IPS-15b (cell line): ENCODE data around the gene SH3BP1.

ENCODE experiments used
- H3K27me3 ChIP-seq: one replicate; pipeline ENCODE4 v1.6.1; 2013; ENCODE audit warnings: low read length; ENCODE audit not compliant: control insufficient read depth, insufficient read depth
- H3K36me3 ChIP-seq: one replicate; pipeline ENCODE4 v1.6.1; 2013; ENCODE audit warnings: low read length; ENCODE audit not compliant: control insufficient read depth, insufficient read depth
- H3K4me1 ChIP-seq: one replicate; pipeline ENCODE4 v1.6.1; 2013; ENCODE audit warnings: mild to moderate bottlenecking, low read length; ENCODE audit not compliant: control insufficient read depth, insufficient read depth
- H3K4me3 ChIP-seq: one replicate; pipeline ENCODE4 v1.5.1; 2013; ENCODE audit warnings: low read depth, low read length
- H3K9ac ChIP-seq: one replicate; pipeline ENCODE4 v1.6.1; 2013; ENCODE audit warnings: low read depth, mild to moderate bottlenecking, low read length
- H3K9me3 ChIP-seq: one replicate; pipeline ENCODE4 v1.6.1; 2013; ENCODE audit warnings: mild to moderate bottlenecking, low read length; ENCODE audit not compliant: control insufficient read depth, insufficient read depth

SH3BP1 gene

GRCh38 chr22:37638391-37639069 lies 939 bp upstream of the SH3BP1 start:
- H3K9ac ChIP-seq = no peak overlapping the region
- peaks cover 18% of the 10 kb centered on the region for H3K4me1 ChIP-seq
- peak overlapping the region; percentile 69 for H3K4me3 ChIP-seq
- peaks cover 9% of the 10 kb centered on the region for H3K36me3 ChIP-seq
- no peaks in the 10 kb centered on the region for H3K27me3 ChIP-seq
- H3K9me3 ChIP-seq = no peaks in the 10 kb centered on the region

GRCh38 chr22:37639771-37640590 lies 512 bp downstream of the SH3BP1 start:
- Histone ChIP-seq H3K9me3 (no peaks in the 10 kb centered on the region), H3K9ac (peak overlapping the region; percentile 70), H3K36me3 (peaks cover 18% of the 10 kb centered on the region), H3K4me1 (peaks cover 11% of the 10 kb centered on the region), H3K27me3 (no peaks in the 10 kb centered on the region), H3K4me3 (peak overlapping the region; percentile 88)

GRCh38 chr22:37640591-37641560 lies 1.4 kb downstream of the SH3BP1 start:
- Histone ChIP-seq H3K4me3 (peak overlapping the region; percentile 88), H3K9ac (peak overlapping the region; percentile 65), H3K4me1 (peaks cover 11% of the 10 kb centered on the region), H3K9me3 (no peaks in the 10 kb centered on the region), H3K27me3 (no peaks in the 10 kb centered on the region), H3K36me3 (peaks cover 27% of the 10 kb centered on the region)

DNA sequence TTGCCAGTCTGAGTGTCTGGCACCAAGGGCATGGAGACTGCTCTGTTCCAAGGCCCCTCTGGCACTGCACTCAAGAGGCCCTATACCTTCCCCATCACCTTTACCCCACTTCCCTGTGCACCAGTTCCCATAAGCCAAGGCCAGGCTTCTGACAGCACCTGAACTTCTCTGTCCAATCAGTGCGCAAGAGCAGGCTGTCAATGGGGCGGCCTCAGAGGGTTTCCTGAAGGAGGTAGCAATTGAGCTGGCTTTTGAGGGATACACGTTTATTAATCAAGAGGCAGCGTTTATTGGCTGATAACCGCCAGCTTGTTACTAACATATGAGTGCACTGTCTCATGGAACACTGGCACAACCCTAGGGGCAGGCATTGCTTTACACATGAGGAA lies 2.1 kb downstream of the SH3BP1 start:
- peaks cover 11% of the 10 kb centered on the region for H3K4me1 ChIP-seq
- no peak overlapping the region for H3K9ac ChIP-seq
- H3K4me3 ChIP-seq = no peak overlapping the region
- H3K27me3 ChIP-seq = no peaks in the 10 kb centered on the region
- H3K36me3 ChIP-seq = peaks cover 29% of the 10 kb centered on the region
- no peaks in the 10 kb centered on the region for H3K9me3 ChIP-seq

GRCh38 chr22:37643225-37643847 lies 3.9 kb downstream of the SH3BP1 start:
- Histone ChIP-seq H3K9me3 (no peaks in the 10 kb centered on the region), H3K9ac (no peak overlapping the region), H3K4me3 (no peak overlapping the region), H3K36me3 (peaks cover 41% of the 10 kb centered on the region), H3K4me1 (peaks cover 6% of the 10 kb centered on the region), H3K27me3 (no peaks in the 10 kb centered on the region)

- Histone ChIP-seq H3K27me3 (no peaks in the 10 kb centered on the region), H3K4me3 (no peak overlapping the region), H3K36me3 (peaks cover 60% of the 10 kb centered on the region), H3K9ac (no peak overlapping the region), H3K9me3 (no peaks in the 10 kb centered on the region), H3K4me1 (no peaks in the 10 kb centered on the region)
Measured at GRCh38 chr22:37647317-37647716, 7.8 kb downstream of the SH3BP1 start.

DNA sequence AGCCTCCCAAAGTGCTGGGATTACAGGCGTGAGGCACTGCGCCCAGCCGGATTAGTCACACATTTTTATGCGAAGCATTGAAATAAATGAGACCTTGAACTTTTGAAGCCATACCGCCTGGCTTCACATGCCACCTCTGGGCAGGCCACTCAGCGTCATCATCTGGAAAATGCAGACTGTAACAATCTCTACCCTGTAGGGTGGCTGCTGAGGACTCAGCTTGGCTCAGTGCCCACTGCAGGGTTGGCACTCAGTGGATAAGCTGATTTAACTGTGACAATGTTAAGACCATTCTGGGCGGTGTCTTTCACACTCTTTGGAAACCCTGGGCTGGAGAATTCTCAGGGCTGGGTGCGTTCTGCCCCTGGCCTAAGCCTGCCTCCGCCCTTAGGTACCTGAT lies 8.5 kb downstream of the SH3BP1 start:
- no peaks in the 10 kb centered on the region for H3K27me3 ChIP-seq
- no peak overlapping the region for H3K9ac ChIP-seq
- no peaks in the 10 kb centered on the region for H3K9me3 ChIP-seq
- H3K36me3 ChIP-seq = peaks cover 60% of the 10 kb centered on the region
- H3K4me1 ChIP-seq = no peaks in the 10 kb centered on the region
- H3K4me3 ChIP-seq = no peak overlapping the region

DNA sequence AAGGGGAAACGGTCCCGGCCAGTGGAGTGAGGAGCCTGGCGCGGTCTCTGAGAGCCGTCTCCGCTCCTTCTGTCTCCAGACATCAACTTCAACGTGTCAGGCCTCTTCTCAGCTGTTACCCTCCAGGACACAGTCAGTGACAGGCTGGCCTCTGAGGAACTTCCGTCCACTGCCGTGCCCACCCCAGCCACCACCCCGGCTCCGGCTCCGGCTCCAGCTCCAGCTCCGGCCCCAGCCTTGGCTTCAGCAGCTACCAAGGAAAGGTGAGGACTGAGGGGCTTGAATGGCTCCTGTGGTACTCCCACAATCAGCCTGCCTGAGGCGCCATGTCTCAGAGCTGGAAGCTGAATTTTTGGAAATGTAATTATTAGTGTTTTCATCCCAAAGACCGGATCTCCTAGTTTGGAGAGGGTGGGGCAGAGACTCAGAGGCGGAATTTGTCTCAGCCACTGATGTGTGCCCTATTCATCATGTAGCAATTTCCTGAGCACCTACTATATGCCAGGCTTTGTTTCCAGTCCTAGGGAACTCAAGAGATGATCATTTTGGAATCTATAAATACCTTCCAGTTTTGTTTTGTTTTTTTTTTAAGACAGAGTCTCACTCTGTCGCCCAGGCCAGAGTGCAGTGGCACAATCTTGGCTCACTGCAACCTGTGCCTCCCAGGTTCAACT lies 11.1 kb downstream of the SH3BP1 start:
- no peaks in the 10 kb centered on the region for H3K9me3 ChIP-seq
- H3K36me3 ChIP-seq = peaks cover 52% of the 10 kb centered on the region
- H3K4me1 ChIP-seq = no peaks in the 10 kb centered on the region
- no peaks in the 10 kb centered on the region for H3K27me3 ChIP-seq
- H3K9ac ChIP-seq = no peak overlapping the region
- no peak overlapping the region for H3K4me3 ChIP-seq

DNA sequence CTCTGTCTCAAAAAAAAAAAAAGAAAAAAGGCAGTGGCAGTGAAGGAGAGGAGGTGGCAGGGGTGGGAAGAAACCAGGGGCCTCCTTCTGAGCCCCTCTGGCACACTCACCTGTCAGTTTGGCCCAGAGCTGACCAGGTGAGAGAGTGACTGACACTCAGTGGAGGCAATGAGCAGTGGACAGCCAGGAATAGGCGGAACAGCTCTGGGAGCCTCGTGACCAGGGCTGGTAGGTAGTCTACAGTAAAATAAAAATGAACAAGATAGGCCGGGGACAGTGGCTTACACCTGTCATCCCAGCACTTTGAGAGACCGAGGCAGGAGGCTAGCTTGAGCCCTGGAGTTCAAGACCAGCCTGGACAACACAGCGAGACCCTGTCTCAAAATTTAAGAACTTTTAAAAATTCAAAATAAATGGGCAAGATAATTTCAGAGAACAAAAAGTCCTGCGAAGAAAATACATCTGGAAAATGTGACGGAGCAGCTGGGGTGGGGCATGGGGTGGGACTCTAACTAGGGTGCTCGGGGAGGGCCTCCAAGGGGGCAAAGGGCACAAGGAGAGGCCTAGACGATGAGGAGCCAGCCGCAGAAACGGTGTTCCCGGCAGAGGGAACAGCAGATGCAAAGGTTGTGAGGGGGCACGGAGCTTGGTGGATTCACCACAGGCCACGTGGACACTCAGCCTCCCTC lies 15.2 kb downstream of the SH3BP1 start:
- Histone ChIP-seq H3K4me3 (no peak overlapping the region), H3K9me3 (no peaks in the 10 kb centered on the region), H3K4me1 (no peaks in the 10 kb centered on the region), H3K9ac (no peak overlapping the region), H3K36me3 (peaks cover 26% of the 10 kb centered on the region), H3K27me3 (no peaks in the 10 kb centered on the region)

GRCh38 chr22:37655252-37655563 lies 15.7 kb downstream of the SH3BP1 start:
- no peak overlapping the region for H3K4me3 ChIP-seq
- H3K27me3 ChIP-seq = no peaks in the 10 kb centered on the region
- no peak overlapping the region for H3K9ac ChIP-seq
- peaks cover 21% of the 10 kb centered on the region for H3K36me3 ChIP-seq
- H3K4me1 ChIP-seq = no peaks in the 10 kb centered on the region
- no peaks in the 10 kb centered on the region for H3K9me3 ChIP-seq
